BLaER1 treated with 17β-estradiol and CSF1 and Interleukin-3, amounts not matched to agents 10 nM and 100 nM (cell line): ENCODE measurements around the gene HNRNPU.

ENCODE experiments used
- H3K27ac ChIP-seq, 11 experiments: shearing (Covaris generic); formaldehyde crosslinking; 2 replicates each; pipeline ENCODE4 v1.8.1; 2022
- H3K27me3 ChIP-seq, 11 experiments: shearing (Covaris generic); formaldehyde crosslinking; 2 replicates each; pipeline ENCODE4 v1.8.1; 2022
- H3K36me3 ChIP-seq, 11 experiments: shearing (Covaris generic); formaldehyde crosslinking; 2 replicates each; pipeline ENCODE4 v1.8.1; 2022
- H3K4me1 ChIP-seq, 10 experiments: shearing (Covaris generic); formaldehyde crosslinking; 2 replicates each; pipeline ENCODE4 v1.8.1; 2022
- H3K4me2 ChIP-seq, 11 experiments: shearing (Covaris generic); formaldehyde crosslinking; 2 replicates each; pipeline ENCODE4 v1.8.1; 2022
- H3K4me3 ChIP-seq, 10 experiments: shearing (Covaris generic); formaldehyde crosslinking; 2 replicates each; pipeline ENCODE4 v1.8.1; 2022
- H3K9ac ChIP-seq, 11 experiments: shearing (Covaris generic); formaldehyde crosslinking; 2 replicates each; pipeline ENCODE4 v1.8.1; 2022
- H3K9me3 ChIP-seq, 11 experiments: shearing (Covaris generic); formaldehyde crosslinking; replicated peaks in 1 of 11; 2 replicates each; pipeline ENCODE4 v1.8.1; 2022
- H4K20me1 ChIP-seq, 11 experiments: shearing (Covaris generic); formaldehyde crosslinking; 2 replicates each; pipeline ENCODE4 v1.8.1; 2022
- Cebpa-rat ChIP-seq, 11 experiments: shearing (Covaris generic); IDR thresholded peaks; 2 replicates each; pipeline ENCODE4 v1.8.1; 2022

The HNRNPU gene

DNA sequence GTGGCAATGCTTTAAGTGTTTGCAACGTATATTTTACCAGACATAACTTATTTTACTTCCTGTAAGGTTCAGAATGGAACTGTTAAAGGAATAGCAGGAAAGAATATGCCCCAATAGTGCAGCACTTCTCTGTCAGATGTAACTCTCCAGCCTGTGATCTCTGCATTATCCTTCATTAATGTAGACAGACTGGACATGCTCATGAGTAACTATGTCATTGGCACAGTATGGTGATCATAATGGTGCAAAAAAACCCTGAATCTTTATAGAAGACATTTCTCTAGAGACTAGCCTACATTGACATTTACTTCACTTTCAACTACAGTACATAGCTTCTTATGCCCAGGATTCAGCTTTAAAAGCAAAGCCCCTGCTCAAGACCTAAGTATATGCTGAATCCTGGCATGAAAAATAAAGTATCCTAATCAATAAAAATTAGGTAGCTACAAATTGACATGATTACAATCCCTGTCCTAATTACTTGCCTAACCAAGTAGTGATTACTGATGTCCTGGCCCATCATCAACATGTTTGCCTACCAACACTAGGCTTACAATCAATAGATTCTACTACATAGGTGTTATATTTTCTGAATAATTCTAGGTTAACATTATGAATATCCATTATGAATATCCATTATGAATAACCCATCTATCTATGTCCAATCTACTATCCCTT lies 15.0 kb downstream of the HNRNPU start:
- H3K9ac ChIP-seq, result no peak overlapping the region
- no peak overlapping the region for H3K27ac ChIP-seq
- H3K36me3 ChIP-seq, result peaks cover 97 to 100% (median 100%) of the 10 kb centered on the region in 11 experiments
- TF ChIP-seq Cebpa-rat (IDR thresholded peaks at IDR 0.05), result no peak
- peaks cover 75 to 100% (median 99%) of the 10 kb centered on the region in 11 experiments; a peak in 21 of 22 replicates for H4K20me1 ChIP-seq
- no peak overlapping the region for H3K4me2 ChIP-seq
- peaks cover 27 to 54% (median 34%) of the 10 kb centered on the region in 10 experiments for H3K4me1 ChIP-seq
- H3K4me3 ChIP-seq, result no peak overlapping the region
- H3K9me3 ChIP-seq, result no peaks in the 10 kb centered on the region
- H3K27me3 ChIP-seq, result no peaks in the 10 kb centered on the region

DNA sequence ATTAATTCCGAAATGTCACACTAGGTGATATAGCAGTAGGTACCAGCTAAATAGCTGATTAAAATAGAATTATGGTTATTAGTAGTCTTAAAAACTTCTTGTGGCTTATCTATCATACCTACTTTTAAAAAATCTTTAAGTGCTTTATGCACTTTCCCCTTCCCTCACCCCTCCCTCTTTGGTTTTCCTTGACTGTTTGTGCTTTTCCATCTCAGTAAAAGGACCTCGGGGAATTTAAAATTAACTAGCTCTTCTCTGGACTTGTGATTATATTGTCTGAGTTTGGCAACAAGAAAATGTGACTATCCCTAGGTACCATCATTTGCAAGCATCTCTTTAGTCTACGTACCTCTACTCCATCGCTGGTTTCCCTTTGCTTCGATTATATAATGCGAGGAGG lies 17.7 kb downstream of the HNRNPU start:
- H4K20me1 ChIP-seq, result peaks cover 55 to 100% (median 91%) of the 10 kb centered on the region in 11 experiments; a peak in 21 of 22 replicates
- H3K4me3 ChIP-seq, result no peak overlapping the region
- H3K4me1 ChIP-seq, result peaks cover 23 to 47% (median 32%) of the 10 kb centered on the region in 10 experiments
- peaks cover 98 to 100% (median 100%) of the 10 kb centered on the region in 11 experiments for H3K36me3 ChIP-seq
- no peaks in the 10 kb centered on the region for H3K27me3 ChIP-seq
- no peak overlapping the region for H3K9ac ChIP-seq
- no peaks in the 10 kb centered on the region for H3K9me3 ChIP-seq
- no peak overlapping the region for H3K27ac ChIP-seq
- TF ChIP-seq Cebpa-rat (IDR thresholded peaks at IDR 0.05), result no peak
- no peak overlapping the region for H3K4me2 ChIP-seq

DNA sequence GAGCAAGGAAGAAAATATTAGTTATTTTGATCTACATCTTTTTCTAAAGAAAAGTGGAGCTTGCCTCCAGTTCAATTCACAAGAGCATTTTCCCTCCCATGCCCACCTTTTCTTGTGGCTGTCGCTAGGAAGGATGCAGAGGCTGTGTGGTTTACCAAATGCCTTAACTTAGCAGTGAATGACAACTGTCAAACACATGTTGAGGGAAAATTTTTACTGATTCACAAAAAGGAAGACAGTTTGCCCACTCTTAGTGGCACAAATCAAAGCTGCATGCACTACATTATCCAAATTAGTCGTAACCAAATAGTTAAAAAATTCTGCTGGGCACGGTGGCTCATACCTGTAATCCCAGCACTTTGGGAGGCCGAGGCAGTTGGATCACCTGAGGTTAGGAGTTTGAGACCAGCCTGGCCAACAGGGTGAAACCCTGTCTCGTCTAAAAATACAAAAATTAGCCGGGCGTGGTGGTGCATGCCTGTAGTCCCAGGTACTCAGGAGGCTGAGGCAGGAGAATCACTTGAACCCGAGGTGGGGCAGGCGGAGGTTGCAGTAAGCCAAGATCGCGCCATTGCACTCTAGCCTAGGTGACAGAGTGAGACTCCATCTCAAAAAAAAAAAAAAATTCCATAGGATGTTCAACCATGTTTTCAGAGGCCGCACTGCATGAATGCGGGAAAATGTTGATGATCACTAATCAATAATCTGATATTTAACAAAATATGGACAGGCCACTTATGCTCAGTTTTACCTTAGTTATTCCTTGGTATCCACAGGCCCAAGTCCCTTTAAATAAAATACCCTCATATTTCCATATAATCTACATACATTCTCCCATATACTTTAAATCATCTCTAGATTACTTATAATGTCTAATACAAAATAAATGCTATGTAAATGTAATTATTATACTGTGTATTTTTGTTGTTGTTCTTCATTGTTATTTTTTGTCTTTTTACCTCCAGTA lies 19.9 kb downstream of the HNRNPU start:
- peak overlapping the region in 5 of 11 experiments; percentile 0 to 20 (median 4); a peak in 4 of 22 replicates for H3K27ac ChIP-seq
- H3K27me3 ChIP-seq, result no peaks in the 10 kb centered on the region
- H3K4me1 ChIP-seq, result peaks cover 25 to 56% (median 38%) of the 10 kb centered on the region in 10 experiments
- peaks cover 47 to 100% (median 90%) of the 10 kb centered on the region in 11 experiments; a peak in 21 of 22 replicates for H4K20me1 ChIP-seq
- peak overlapping the region in 6 of 11 experiments; percentile 1 to 37 (median 22); a peak in 4 of 22 replicates for H3K9ac ChIP-seq
- H3K4me3 ChIP-seq, result no peak overlapping the region
- TF ChIP-seq Cebpa-rat (IDR thresholded peaks at IDR 0.05), result no peak
- no peaks in the 10 kb centered on the region for H3K9me3 ChIP-seq
- peaks cover 94 to 100% (median 100%) of the 10 kb centered on the region in 11 experiments for H3K36me3 ChIP-seq
- peak overlapping the region; percentile 0 to 56 (median 37); a peak in 20 of 22 replicates for H3K4me2 ChIP-seq

DNA sequence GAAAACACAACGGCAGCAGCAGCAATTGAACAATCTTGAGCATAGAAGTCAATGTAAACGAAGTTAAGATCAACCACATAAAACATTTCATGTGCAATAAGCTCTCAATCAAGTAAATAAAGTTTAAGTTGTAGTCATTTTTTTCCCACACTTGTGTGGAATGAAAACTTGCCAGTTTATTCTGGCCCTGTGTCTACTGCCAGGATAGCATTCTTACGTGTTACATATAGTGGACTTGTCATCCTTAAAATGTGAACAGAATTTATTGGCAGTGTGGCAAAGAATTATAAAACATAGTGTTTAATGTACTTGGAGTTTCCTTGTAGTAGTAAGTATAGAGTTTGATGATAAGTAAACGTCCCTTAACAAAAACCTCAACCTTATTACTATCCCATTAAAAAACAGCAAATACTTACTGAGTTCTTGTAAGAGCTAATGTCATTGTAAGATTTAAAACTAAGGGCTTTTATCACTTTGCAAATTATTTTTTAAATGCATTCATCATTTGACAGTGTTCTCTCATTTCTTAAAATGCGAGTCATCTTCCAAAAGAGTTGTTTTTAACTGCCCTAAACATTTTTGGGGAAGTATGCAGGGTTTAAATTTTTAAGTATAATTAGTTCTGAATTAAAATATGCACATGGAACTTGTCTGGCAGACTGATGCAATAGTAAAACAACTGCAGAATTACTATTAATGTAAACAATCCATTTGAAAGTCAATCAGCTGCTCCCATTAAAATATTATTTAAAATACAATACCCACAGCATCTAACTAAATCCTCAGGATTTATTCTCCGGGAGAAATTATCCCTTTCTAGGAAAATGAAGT lies 21.0 kb downstream of the HNRNPU start:
- no peak for TF ChIP-seq Cebpa-rat (IDR thresholded peaks at IDR 0.05)
- H3K9ac ChIP-seq, result 0 out of 22 replicates have a peak overlapping the region, but pooled peaks of 1 of the 11 experiments have one; percentile 37

DNA sequence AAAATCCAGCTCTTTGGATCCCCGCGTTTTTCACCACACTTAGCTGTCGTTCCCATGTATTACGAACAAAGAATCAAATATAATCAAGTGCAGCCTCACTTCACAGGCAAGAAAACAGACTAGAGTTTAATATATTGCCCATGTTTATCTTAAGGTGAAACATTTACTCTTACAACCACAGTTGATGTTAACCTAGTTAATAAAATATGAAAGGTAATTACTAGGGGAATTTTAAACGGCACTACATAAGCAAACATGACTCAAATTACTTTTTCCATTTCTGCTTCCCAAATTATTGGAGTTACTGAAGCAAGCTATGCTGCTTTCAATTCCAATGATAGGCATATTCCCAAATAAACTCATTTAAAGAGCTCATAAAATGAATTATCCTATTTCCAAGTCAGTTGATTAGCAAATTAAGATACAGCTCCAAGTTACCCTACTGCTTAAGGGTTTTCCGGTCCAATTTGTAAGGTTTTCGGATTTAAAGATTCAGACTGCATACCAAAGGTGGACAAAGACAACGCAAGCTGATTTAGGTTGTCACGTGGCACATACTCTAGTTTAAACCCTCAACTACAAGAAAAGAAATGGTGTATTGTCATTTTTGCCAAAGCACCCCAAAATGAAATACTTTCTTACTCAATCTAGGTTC lies 22.9 kb downstream of the HNRNPU start:
- peaks cover 47 to 82% (median 64%) of the 10 kb centered on the region in 10 experiments for H3K4me1 ChIP-seq
- TF ChIP-seq Cebpa-rat (IDR thresholded peaks at IDR 0.05), result no peak
- H3K9me3 ChIP-seq, result no peaks in the 10 kb centered on the region
- H3K9ac ChIP-seq, result no peak overlapping the region
- H3K27ac ChIP-seq, result no peak overlapping the region
- no peak overlapping the region for H3K4me3 ChIP-seq
- peaks cover 70 to 88% (median 81%) of the 10 kb centered on the region in 11 experiments for H3K36me3 ChIP-seq
- H4K20me1 ChIP-seq, result peaks cover 22 to 95% (median 77%) of the 10 kb centered on the region in 11 experiments; a peak in 21 of 22 replicates
- H3K27me3 ChIP-seq, result no peaks in the 10 kb centered on the region
- no peak overlapping the region for H3K4me2 ChIP-seq

More for the DNA sequence above, 21.0 kb downstream of the HNRNPU start:
- Histone ChIP-seq H3K4me1 (peaks cover 33 to 66% (median 48%) of the 10 kb centered on the region in 10 experiments), H3K27ac (peak overlapping the region in 3 of 11 experiments; percentile 4 to 20 (median 11); a peak in 2 of 22 replicates), H3K36me3 (peaks cover 90 to 100% (median 99%) of the 10 kb centered on the region in 11 experiments), H3K4me3 (no peak overlapping the region), H3K27me3 (no peaks in the 10 kb centered on the region), H3K4me2 (peak overlapping the region in 6 of 11 experiments; percentile 0 to 56 (median 34); a peak in 5 of 22 replicates), H4K20me1 (peaks cover 41 to 100% (median 90%) of the 10 kb centered on the region in 11 experiments; a peak in 21 of 22 replicates), H3K9me3 (no peaks in the 10 kb centered on the region)

DNA sequence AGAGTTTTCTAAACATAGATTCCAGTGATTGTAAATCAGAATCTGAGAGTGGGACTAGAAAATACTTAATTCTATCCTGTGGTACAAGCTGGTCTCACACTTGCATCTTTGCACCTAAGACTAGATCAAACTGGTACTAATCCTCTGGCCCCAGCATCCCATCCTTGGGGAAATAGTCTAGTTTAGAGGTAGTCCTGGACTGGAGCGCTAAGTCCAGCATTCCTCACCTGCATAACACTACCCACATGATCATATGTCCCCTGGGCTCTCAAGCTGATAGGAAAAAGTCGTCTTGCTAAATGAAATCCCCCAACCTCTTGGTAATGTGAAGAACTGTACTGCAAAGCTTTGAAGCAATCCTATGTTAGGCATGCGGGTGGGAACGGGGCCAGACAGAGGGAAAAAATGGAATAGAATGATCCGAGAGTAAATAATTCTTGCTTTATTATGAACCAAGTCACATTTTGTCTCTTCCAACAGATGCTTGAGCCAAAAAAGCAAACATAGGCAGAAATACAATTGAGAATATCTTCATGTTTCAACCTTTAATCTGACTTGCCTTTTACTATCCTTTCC lies 24.0 kb downstream of the HNRNPU start:
- Histone ChIP-seq H3K36me3 (peaks cover 59 to 77% (median 70%) of the 10 kb centered on the region in 11 experiments), H3K4me2 (peak overlapping the region in 5 of 11 experiments; percentile 4 to 93 (median 11); a peak in 5 of 22 replicates), H3K4me1 (peaks cover 36 to 71% (median 55%) of the 10 kb centered on the region in 10 experiments), H3K27me3 (no peaks in the 10 kb centered on the region), H3K27ac (no peak overlapping the region), H4K20me1 (peaks cover 20 to 84% (median 66%) of the 10 kb centered on the region in 11 experiments; a peak in 20 of 22 replicates), H3K9me3 (no peaks in the 10 kb centered on the region), H3K9ac (no peak overlapping the region), H3K4me3 (no peak overlapping the region)
- TF ChIP-seq Cebpa-rat (IDR thresholded peaks at IDR 0.05), result no peak

DNA sequence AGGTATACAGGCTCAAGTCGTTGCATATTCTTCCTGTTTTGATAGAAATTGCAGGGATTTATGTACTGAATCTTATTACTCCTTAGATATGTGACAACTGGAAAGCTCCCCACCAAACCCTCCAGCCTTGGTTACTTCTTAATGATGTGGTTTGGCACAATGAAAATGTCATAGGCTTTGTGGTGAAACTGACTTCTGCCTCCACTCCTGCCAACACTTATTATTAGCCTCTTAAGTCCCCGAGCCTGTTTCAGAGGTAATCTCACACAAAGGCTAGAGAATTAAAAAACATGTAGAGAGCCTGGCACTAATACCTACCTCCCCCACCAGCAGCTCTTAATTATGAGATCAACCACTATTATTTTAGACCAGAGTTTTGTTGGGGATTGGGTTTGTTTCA lies 24.7 kb downstream of the HNRNPU start:
- no peak overlapping the region for H3K27ac ChIP-seq
- H3K4me3 ChIP-seq, result no peak overlapping the region
- H4K20me1 ChIP-seq, result peaks cover 16 to 78% (median 59%) of the 10 kb centered on the region in 11 experiments; a peak in 20 of 22 replicates
- TF ChIP-seq Cebpa-rat (IDR thresholded peaks at IDR 0.05), result no peak
- H3K4me1 ChIP-seq, result peaks cover 34 to 67% (median 49%) of the 10 kb centered on the region in 10 experiments
- no peaks in the 10 kb centered on the region for H3K27me3 ChIP-seq
- peaks cover 53 to 71% (median 63%) of the 10 kb centered on the region in 11 experiments for H3K36me3 ChIP-seq
- no peaks in the 10 kb centered on the region for H3K9me3 ChIP-seq
- H3K9ac ChIP-seq, result no peak overlapping the region
- peak overlapping the region in 5 of 11 experiments; percentile 3 to 93 (median 80); a peak in 4 of 22 replicates for H3K4me2 ChIP-seq
